IMR-90 (cell line): ENCODE results near the gene MBD3L4. TPM values are rescaled to one million over a fixed set of nuclear protein-coding genes. Genes with fewer than 3 reads are reported as not detected.

Experiments used
- ATAC-seq: fragments of 200-7000 bp; cut with Tn5 transposase; 2 replicates; pipeline ENCODE4 v1.9.1; 2020; ENCODE audit warnings: low read depth, mild to moderate bottlenecking, moderate library complexity
- BruUV-seq: library from RNA; stranded (reverse); fragments of 400-500 nt; replicated peaks from 2 replicates; lab custom pipeline; 2021; lab: Mats Ljungman, UMichigan
- CTCF ChIA-PET: fragments of 300-600 bp; formaldehyde crosslinking; extraction: SDS; loops from one replicate; lab custom pipeline; 2021; ENCODE audit warnings: antibody characterized with exemption; lab: Yijun Ruan, JAX
- POLR2A ChIA-PET: fragments of 300-600 bp; sonication (Branson Sonifier 250); formaldehyde crosslinking; loops from one replicate; lab custom pipeline; 2022; ENCODE audit warnings: antibody characterized with exemption; ENCODE audit not compliant: unreplicated experiment; lab: Charles Lee
- DNase-seq: peaks from one replicate; pipeline ENCODE4 v3.0.0; 2013
- H2AFZ ChIP-seq: replicated peaks from 2 replicates; pipeline ENCODE3; 2013; ENCODE audit warnings: low read length, mild to moderate bottlenecking; ENCODE audit not compliant: poor library complexity
- H2AK5ac ChIP-seq: 2 replicates; pipeline ENCODE4 v1.6.1; 2013; ENCODE audit warnings: low read depth, low read length, inconsistent platforms
- H2AK9ac ChIP-seq: replicated peaks from 2 replicates; pipeline ENCODE3; 2013; ENCODE audit warnings: mild to moderate bottlenecking, low read depth, low read length, moderate library complexity; ENCODE audit not compliant: poor library complexity
- H2BK120ac ChIP-seq: 2 replicates; pipeline ENCODE4 v1.6.1; 2013; ENCODE audit warnings: low read depth, low read length, inconsistent platforms
- H2BK15ac ChIP-seq: 3 replicates; pipeline ENCODE4 v1.6.1; 2013; ENCODE audit warnings: low read depth, low read length, inconsistent platforms
- H2BK20ac ChIP-seq: 2 replicates; pipeline ENCODE4 v1.6.1; 2013; ENCODE audit warnings: low read depth, mild to moderate bottlenecking, inconsistent platforms, low read length, moderate library complexity
- H2BK5ac ChIP-seq: 2 replicates; pipeline ENCODE4 v1.6.1; 2013; ENCODE audit warnings: mild to moderate bottlenecking, low read depth, low read length, inconsistent platforms; ENCODE audit not compliant: poor library complexity, severe bottlenecking
- H3K14ac ChIP-seq: replicated peaks from 2 replicates; pipeline ENCODE4 v1.6.1; 2013; ENCODE audit warnings: low read depth, low read length, inconsistent platforms
- H3K18ac ChIP-seq: 2 replicates; pipeline ENCODE4 v1.6.1; 2013; ENCODE audit warnings: low read depth, low read length, control low read depth
- H3K23ac ChIP-seq: 2 replicates; pipeline ENCODE4 v1.6.1; 2013; ENCODE audit warnings: low read depth, low read length, inconsistent platforms
- H3K27ac ChIP-seq: 2 replicates; pipeline ENCODE4 v1.5.1; 2013; ENCODE audit warnings: mild to moderate bottlenecking, control low read depth, low read length; ENCODE audit not compliant: insufficient read depth
- H3K27me3 ChIP-seq: 2 replicates; pipeline ENCODE4 v1.6.1; 2013; ENCODE audit warnings: low read length; ENCODE audit not compliant: control insufficient read depth, insufficient read depth
- H3K36me3 ChIP-seq: 2 replicates; pipeline ENCODE4 v1.6.1; 2013; ENCODE audit warnings: low read length, mixed read lengths; ENCODE audit not compliant: control insufficient read depth, insufficient read depth
- H3K4ac ChIP-seq: 2 replicates; pipeline ENCODE4 v1.6.1; 2013; ENCODE audit warnings: low read depth, low read length, inconsistent platforms
- H3K4me1 ChIP-seq: 2 replicates; pipeline ENCODE4 v1.6.1; 2013; ENCODE audit warnings: low read length, mixed read lengths; ENCODE audit not compliant: control insufficient read depth, insufficient read depth
- H3K4me2 ChIP-seq: 2 replicates; pipeline ENCODE4 v1.6.1; 2013; ENCODE audit warnings: low read depth, mild to moderate bottlenecking, control low read depth, low read length, moderate library complexity
- H3K4me3 ChIP-seq: 2 replicates; pipeline ENCODE4 v1.5.1; 2013; ENCODE audit warnings: low read depth, mild to moderate bottlenecking, control low read depth, low read length, moderate library complexity; ENCODE audit not compliant: insufficient read depth
- H3K56ac ChIP-seq: 2 replicates; pipeline ENCODE4 v1.6.1; 2013; ENCODE audit warnings: low read length, inconsistent platforms; ENCODE audit not compliant: insufficient read depth; ENCODE audit errors: extremely low read depth
- H3K79me1 ChIP-seq, 2 experiments: 2 replicates each; pipeline ENCODE4 v1.6.1; 2013; ENCODE audit warnings: low read length in 2 of 2, inconsistent platforms in 1 of 2, low read depth in 1 of 2
- H3K9ac ChIP-seq: 2 replicates; pipeline ENCODE4 v1.6.1; 2013; ENCODE audit warnings: low read depth, low read length, control low read depth
- H3K9me1 ChIP-seq: 2 replicates; pipeline ENCODE4 v1.6.1; 2013; ENCODE audit warnings: low read length, inconsistent platforms; ENCODE audit not compliant: insufficient read depth
- H3K9me3 ChIP-seq: 2 replicates; pipeline ENCODE4 v1.6.1; 2013; ENCODE audit warnings: low read length; ENCODE audit not compliant: control insufficient read depth, insufficient read depth
- H4K20me1 ChIP-seq: 2 replicates; pipeline ENCODE4 v1.6.1; 2013; ENCODE audit warnings: low read length, inconsistent platforms; ENCODE audit not compliant: insufficient read depth
- H4K5ac ChIP-seq: 2 replicates; pipeline ENCODE4 v1.6.1; 2013; ENCODE audit warnings: mild to moderate bottlenecking, low read depth, low read length, control low read depth
- H4K8ac ChIP-seq, 2 experiments: 2 replicates each; pipeline ENCODE4 v1.6.1; 2013; ENCODE audit warnings: low read depth in 2 of 2, low read length in 2 of 2, control low read depth in 1 of 2, inconsistent platforms in 1 of 2
- H4K91ac ChIP-seq: 2 replicates; pipeline ENCODE4 v1.6.1; 2013; ENCODE audit warnings: low read depth, low read length, inconsistent platforms; ENCODE audit not compliant: insufficient read depth
- CEBPB ChIP-seq: IDR thresholded peaks from 2 replicates; pipeline ENCODE4 v1.6.1; 2012; ENCODE audit warnings: low read depth, low read length, improper control_type of control experiment
- CTCF ChIP-seq: conservative IDR thresholded peaks from 2 replicates; pipeline ENCODE4 v1.5.1; 2012; ENCODE audit warnings: mild to moderate bottlenecking, low read depth, low read length, improper control_type of control experiment
- FOS ChIP-seq: fragments of 150-350 bp; IDR thresholded peaks from 2 replicates; pipeline ENCODE4 v1.6.1; 2016; ENCODE audit warnings: low read depth, low read length
- MAZ ChIP-seq: IDR thresholded peaks from 2 replicates; pipeline ENCODE4 v1.6.1; 2012; ENCODE audit warnings: low read depth, mild to moderate bottlenecking, low read length, improper control_type of control experiment, moderate library complexity, borderline replicate concordance
- MXI1 ChIP-seq: IDR thresholded peaks from 2 replicates; pipeline ENCODE4 v1.6.1; 2012; ENCODE audit warnings: low read depth, mild to moderate bottlenecking, low read length, moderate library complexity, borderline replicate concordance
- RAD21 ChIP-seq: IDR thresholded peaks from 2 replicates; pipeline ENCODE4 v1.6.1; 2012; ENCODE audit warnings: low read length, improper control_type of control experiment
- SMC3 ChIP-seq: fragments of 150-350 bp; IDR thresholded peaks from 2 replicates; pipeline ENCODE4 v1.6.1; 2016; ENCODE audit warnings: low read depth, mild to moderate bottlenecking, antibody characterized with exemption, low read length, moderate library complexity
- WGBS, 2 experiments: methylation state at CpG; one replicate each; pipeline versions ENCODE4 v1.1.5 to v1.1.7; 2013; ENCODE audit warnings: missing lambda C conversion rate in 2 of 2; ENCODE audit not compliant: insufficient read length in 1 of 2; ENCODE audit errors: extremely low coverage in 2 of 2; 5-methylcytosine and 5-hydroxymethylcytosine counted together
- dilution Hi-C: fragments of 300-500 bp; cut with HindIII; formaldehyde crosslinking; loops from one replicate; pipeline ENCODE4 v1.14.3; 2018; ENCODE audit warnings: low sequenced_read_pairs; ENCODE audit not compliant: unreplicated experiment
- in situ Hi-C: fragments of 300-500 bp; cut with MboI; formaldehyde crosslinking; loops from 3 replicates; pipeline ENCODE4 v1.14.3; 2019; ENCODE audit warnings: low sequenced_read_pairs, inconsistent platforms, mixed read lengths
- intact Hi-C: fragments of 100-400 bp; cut with micrococcal nuclease; formaldehyde crosslinking; loops from 2 replicates; pipeline ENCODE4 v1.10.0; 2022
- polyA plus RNA-seq, 3 experiments: library from polyadenylated mRNA; depleted of rRNA; stranded (reverse); fragments of >200 nt; gene quantifications; 2 replicates each; pipeline ENCODE4 v1.2.3, GENCODE V29; 2012; ENCODE audit warnings: low replicate concordance in 1 of 3
- total RNA-seq: library from RNA; depleted of rRNA; stranded (reverse); fragments of >200 nt; gene quantifications from 2 replicates; pipeline ENCODE4 v1.2.3, GENCODE V29; 2012

The MBD3L4 gene
- total and polyA plus RNA-seq, 2 of the 4 experiments (the other 2 are of a cell fraction): not detected

- Histone ChIP-seq H3K23ac (no peak overlapping the region), H3K27me3 (no peaks in the 10 kb centered on the region), H2AFZ (no peak overlapping the region), H4K8ac (no peak overlapping the region), H3K9me1 (no peaks in the 10 kb centered on the region), H2AK9ac (no peak overlapping the region), H2BK20ac (no peak overlapping the region), H3K18ac (no peak overlapping the region), H3K4me3 (no peak overlapping the region), H3K9me3 (peaks cover 74% of the 10 kb centered on the region), H3K79me1 (no peaks in the 10 kb centered on the region; a peak in 2 of 4 replicates), H2BK5ac (no peak overlapping the region), H3K56ac (no peak overlapping the region), H2BK15ac (no peak overlapping the region), H3K27ac (no peak overlapping the region), H4K91ac (no peak overlapping the region), H2AK5ac (no peak overlapping the region), H3K36me3 (peaks cover 83% of the 10 kb centered on the region), H3K4ac (no peak overlapping the region), H4K20me1 (no peaks in the 10 kb centered on the region), H3K9ac (no peak overlapping the region), H3K4me2 (no peak overlapping the region), H4K5ac (no peak overlapping the region), H3K14ac (no peak overlapping the region), H3K4me1 (no peaks in the 10 kb centered on the region), H2BK120ac (no peak overlapping the region)
- intact Hi-C loops: no loop called here
- no peak for TF ChIP-seq MXI1
- no peak for TF ChIP-seq RAD21
- no peak for TF ChIP-seq FOS
- no peak for TF ChIP-seq MAZ
- TF ChIP-seq SMC3: no peak
- TF ChIP-seq CEBPB: no peak
- no peak for TF ChIP-seq CTCF
- BruUV-seq: no TSS peak
- in situ Hi-C loops: no loop called here
- no CpG with 5 or more reads among the region's 2 CpGs for WGBS, 2 experiments
- dilution Hi-C loops: no loop called here
- ChIA-PET POLR2A (interaction anchor here (0.6 kb wide), 1 partner anchor 14 kb away, joined by 3 read pairs; no protein-coding TSS in a partner anchor), CTCF (interaction anchor here (0.6 kb wide), 1 partner anchor 276 kb away, joined by 4 read pairs; no protein-coding TSS in a partner anchor)
- no peak for DNase-seq
- no peak for ATAC-seq
These were observed 38.0 kb upstream of the MBD3L4 start for GRCh38 chr19:7078008-7078407.
